ENCODE measurements around the gene YPEL4. TPM values are rescaled to one million over a fixed set of nuclear protein-coding genes. Genes with fewer than 3 reads are reported as not detected.
A peak's percentile ranks its signal among the peaks of the same experiment; 100 is the strongest.
"Not testable (repeated sequence)": the region's sequence is repeated elsewhere in the genome, so short reads cannot be mapped to it uniquely, and the experiment has no call there.

The YPEL4 gene
- 0.13 TPM in 2 replicates for total RNA-seq

GRCh38 chr11:57649826-57650738 lies at the start of gene YPEL4:
Gene YPEL4, minus strand, starts transcription at chr11:57649912. Its CDS starts 2,805 bp downstream, at chr11:57647107.
- DNase-seq (ENCODE audit: low read depth in 2 of 2) = peak; percentile 30 to 72

GRCh38 chr11:57698843-57699365 lies 49.2 kb upstream of the YPEL4 start:
- no peak for DNase-seq (ENCODE audit: low read depth in 2 of 2)

- not testable (repeated sequence) for DNase-seq (ENCODE audit: low read depth in 2 of 2)
These were observed 40.8 kb upstream of the YPEL4 start for GRCh38 chr11:57690474-57690873.

GRCh38 chr11:57681168-57681567 lies 31.5 kb upstream of the YPEL4 start:
- no peak for DNase-seq (ENCODE audit: low read depth in 2 of 2)

- DNase-seq (ENCODE audit: low read depth in 2 of 2) = peak in 1 of 2 donors; percentile 36
These were observed 30.8 kb upstream of the YPEL4 start for GRCh38 chr11:57680552-57680874.

- DNase-seq (ENCODE audit: low read depth in 2 of 2) = no peak
These were observed 29.7 kb upstream of the YPEL4 start for GRCh38 chr11:57679396-57679795.

- DNase-seq (ENCODE audit: low read depth in 2 of 2) = no peak
These were observed 25.6 kb upstream of the YPEL4 start for GRCh38 chr11:57675176-57675941.

- DNase-seq (ENCODE audit: low read depth in 2 of 2) = no peak
These were observed 24.5 kb upstream of the YPEL4 start for GRCh38 chr11:57674251-57674650.

- peak; percentile 29 to 45 for DNase-seq (ENCODE audit: low read depth in 2 of 2)
These were observed 18.7 kb upstream of the YPEL4 start for GRCh38 chr11:57668434-57668782.

GRCh38 chr11:57667736-57668433 lies 18.2 kb upstream of the YPEL4 start, which contains the start of gene ZDHHC5:
Gene ZDHHC5, plus strand, starts transcription at chr11:57668114. Its CDS starts 4,977 bp downstream, at chr11:57673091.
- DNase-seq (ENCODE audit: low read depth in 2 of 2) = peak; percentile 99 to 100

- peak; percentile 99 for DNase-seq (ENCODE audit: low read depth in 2 of 2)
These were observed 17.5 kb upstream of the YPEL4 start for GRCh38 chr11:57667117-57667735.

GRCh38 chr11:57663975-57664374 lies 14.3 kb upstream of the YPEL4 start:
- no peak for DNase-seq (ENCODE audit: low read depth in 2 of 2)

GRCh38 chr11:57662893-57663292 lies 13.2 kb upstream of the YPEL4 start:
- DNase-seq (ENCODE audit: low read depth in 2 of 2) = peak in 1 of 2 donors; percentile 24

GRCh38 chr11:57659669-57660068 lies 10.0 kb upstream of the YPEL4 start:
- no peak for DNase-seq (ENCODE audit: low read depth in 2 of 2)

- no peak for DNase-seq (ENCODE audit: low read depth in 2 of 2)
These were observed 8.3 kb upstream of the YPEL4 start for GRCh38 chr11:57658023-57658361.

GRCh38 chr11:57657194-57658022 lies 7.7 kb upstream of the YPEL4 start, which contains the start of gene CLP1:
Gene CLP1, plus strand, starts transcription at chr11:57657762. Its CDS starts 1,715 bp downstream, at chr11:57659477.
- DNase-seq (ENCODE audit: low read depth in 2 of 2) = peak; percentile 98 to 99

- DNase-seq (ENCODE audit: low read depth in 2 of 2) = no peak
These were observed 7.1 kb upstream of the YPEL4 start for GRCh38 chr11:57656885-57657193.

GRCh38 chr11:57653163-57653562 lies 3.5 kb upstream of the YPEL4 start:
- no peak for DNase-seq (ENCODE audit: low read depth in 2 of 2)

- no peak for DNase-seq (ENCODE audit: low read depth in 2 of 2)
These were observed 3.0 kb upstream of the YPEL4 start for GRCh38 chr11:57652662-57653061.

GRCh38 chr11:57652230-57652629 lies 2.5 kb upstream of the YPEL4 start:
- DNase-seq (ENCODE audit: low read depth in 2 of 2) = not testable (repeated sequence)

Data from dermis microvascular lymphatic vessel endothelial cell (primary cell).